Trophoblast cell (in vitro differentiated cells and primary cell): ENCODE results near the gene AFF4.

Experiments used
- DNase-seq, 2 donors: peaks; one replicate each; pipeline ENCODE4 v3.0.0-alpha.2; 2016
- H2AFZ ChIP-seq: 2 replicates; pipeline ENCODE4 v1.6.1; 2013; ENCODE audit warnings: low read length, moderate library complexity, mild to moderate bottlenecking; ENCODE audit not compliant: insufficient read depth, poor library complexity
- H2AK5ac ChIP-seq: 2 replicates; pipeline ENCODE4 v1.6.1; 2013; ENCODE audit warnings: mild to moderate bottlenecking, low read length
- H2BK120ac ChIP-seq: 2 replicates; pipeline ENCODE4 v1.6.1; 2013; ENCODE audit warnings: low read length, mild to moderate bottlenecking, moderate library complexity; ENCODE audit not compliant: insufficient read depth, poor library complexity
- H2BK12ac ChIP-seq: 2 replicates; pipeline ENCODE4 v1.6.1; 2013; ENCODE audit warnings: mild to moderate bottlenecking, low read length, moderate library complexity
- H2BK5ac ChIP-seq: 2 replicates; pipeline ENCODE4 v1.6.1; 2013; ENCODE audit warnings: low read length, low read depth, moderate library complexity, mild to moderate bottlenecking; ENCODE audit not compliant: poor library complexity
- H3K14ac ChIP-seq: 2 replicates; pipeline ENCODE4 v1.6.1; 2013; ENCODE audit warnings: mild to moderate bottlenecking, low read length
- H3K18ac ChIP-seq: 2 replicates; pipeline ENCODE4 v1.6.1; 2013; ENCODE audit warnings: mild to moderate bottlenecking, low read length
- H3K23ac ChIP-seq: 2 replicates; pipeline ENCODE4 v1.6.1; 2013; ENCODE audit warnings: low read length
- H3K27ac ChIP-seq: 2 replicates; pipeline ENCODE4 v1.5.1; 2013; ENCODE audit warnings: low read depth, mild to moderate bottlenecking, inconsistent platforms, low read length, moderate library complexity
- H3K27me3 ChIP-seq: 2 replicates; pipeline ENCODE4 v1.6.1; 2013; ENCODE audit warnings: inconsistent platforms, mild to moderate bottlenecking, low read length, moderate library complexity; ENCODE audit not compliant: insufficient read depth
- H3K36me3 ChIP-seq, 2 experiments: 1 replicate in 1 of 2; 2 replicates in 1 of 2; pipeline ENCODE4 v1.6.1; 2013; ENCODE audit warnings: low read length in 2 of 2, mild to moderate bottlenecking in 2 of 2, moderate library complexity in 1 of 2; ENCODE audit not compliant: insufficient read depth in 2 of 2, control insufficient read depth in 1 of 2
- H3K4ac ChIP-seq: 2 replicates; pipeline ENCODE4 v1.6.1; 2013; ENCODE audit warnings: low read depth, mild to moderate bottlenecking, low read length, moderate library complexity
- H3K4me1 ChIP-seq, 2 experiments: 1 replicate in 1 of 2; 2 replicates in 1 of 2; pipeline ENCODE4 v1.6.1; 2013; ENCODE audit warnings: low read length in 2 of 2, mild to moderate bottlenecking in 2 of 2, moderate library complexity in 1 of 2; ENCODE audit not compliant: insufficient read depth in 2 of 2, control insufficient read depth in 1 of 2
- H3K4me2 ChIP-seq: 2 replicates; pipeline ENCODE4 v1.6.1; 2013; ENCODE audit warnings: inconsistent platforms, mild to moderate bottlenecking, low read length, moderate library complexity
- H3K4me3 ChIP-seq: 2 replicates; pipeline ENCODE4 v1.5.1; 2013; ENCODE audit warnings: mild to moderate bottlenecking, low read depth, low read length, inconsistent platforms
- H3K79me1 ChIP-seq: one replicate; pipeline ENCODE4 v1.6.1; 2013; ENCODE audit warnings: low read length
- H3K79me2 ChIP-seq: 2 replicates; pipeline ENCODE4 v1.6.1; 2013; ENCODE audit warnings: low read length, mild to moderate bottlenecking; ENCODE audit not compliant: control insufficient read depth, insufficient read depth, poor library complexity
- H3K9ac ChIP-seq: 2 replicates; pipeline ENCODE4 v1.6.1; 2013; ENCODE audit warnings: mild to moderate bottlenecking, low read length
- H3K9me3 ChIP-seq: 2 replicates; pipeline ENCODE4 v1.6.1; 2013; ENCODE audit warnings: low read depth, mild to moderate bottlenecking, control low read depth, inconsistent platforms, low read length; ENCODE audit not compliant: insufficient read depth
- H4K12ac ChIP-seq: 2 replicates; pipeline ENCODE4 v1.6.1; 2013; ENCODE audit warnings: low read depth, mild to moderate bottlenecking, low read length, moderate library complexity
- H4K8ac ChIP-seq: 2 replicates; pipeline ENCODE4 v1.6.1; 2013; ENCODE audit warnings: low read depth, mild to moderate bottlenecking, low read length, moderate library complexity
- H4K91ac ChIP-seq: one replicate; pipeline ENCODE4 v1.6.1; 2013; ENCODE audit warnings: low read depth, mild to moderate bottlenecking, low read length, moderate library complexity
- WGBS: extraction: QIAGEN DNeasy Blood & Tissue Kit; methylation state at CpG from one replicate; pipeline ENCODE4 v1.1.7; 2013; ENCODE audit warnings: missing lambda C conversion rate; ENCODE audit not compliant: insufficient read length, insufficient coverage; ENCODE audit errors: extremely low coverage; 5-methylcytosine and 5-hydroxymethylcytosine counted together

AFF4 gene

DNA sequence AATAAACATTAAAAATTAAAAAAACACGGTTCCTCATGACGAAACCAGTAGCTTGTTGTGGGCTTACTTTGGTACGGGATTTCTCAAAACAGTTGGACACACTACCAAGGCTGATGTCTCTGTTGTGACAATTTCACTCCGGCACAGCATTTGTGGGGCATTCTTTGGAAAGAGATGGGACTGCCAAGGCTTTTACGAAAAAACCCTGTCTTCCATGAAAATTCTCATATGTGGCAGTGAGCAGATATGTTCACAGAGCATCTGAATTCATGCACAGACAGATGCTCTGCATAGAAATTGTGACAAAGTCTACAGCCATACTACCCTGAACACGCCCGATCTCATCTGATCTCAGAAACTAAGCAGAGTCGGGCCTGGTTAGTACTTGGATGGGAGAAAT is 115.2 kb downstream of the AFF4 start:
- Histone ChIP-seq H2AFZ (no peak overlapping the region), H3K27me3 (no peaks in the 10 kb centered on the region), H3K27ac (no peak overlapping the region), H3K14ac (no peak overlapping the region), H2BK5ac (no peak overlapping the region), H2AK5ac (no peak overlapping the region), H3K9ac (no peak overlapping the region), H3K4ac (no peak overlapping the region), H3K18ac (no peak overlapping the region), H4K8ac (no peak overlapping the region), H2BK12ac (no peak overlapping the region), H3K4me3 (no peak overlapping the region), H3K79me2 (no peaks in the 10 kb centered on the region), H3K4me1 (no peaks in the 10 kb centered on the region), H3K9me3 (no peaks in the 10 kb centered on the region), H3K4me2 (no peak overlapping the region), H2BK120ac (no peak overlapping the region), H4K91ac (no peak overlapping the region), H4K12ac (no peak overlapping the region), H3K36me3 (no peaks in the 10 kb centered on the region), H3K23ac (no peak overlapping the region), H3K79me1 (no peaks in the 10 kb centered on the region)
- DNase-seq: no peak
- WGBS: no CpG with 5 or more reads among the region's 8 CpGs

DNA sequence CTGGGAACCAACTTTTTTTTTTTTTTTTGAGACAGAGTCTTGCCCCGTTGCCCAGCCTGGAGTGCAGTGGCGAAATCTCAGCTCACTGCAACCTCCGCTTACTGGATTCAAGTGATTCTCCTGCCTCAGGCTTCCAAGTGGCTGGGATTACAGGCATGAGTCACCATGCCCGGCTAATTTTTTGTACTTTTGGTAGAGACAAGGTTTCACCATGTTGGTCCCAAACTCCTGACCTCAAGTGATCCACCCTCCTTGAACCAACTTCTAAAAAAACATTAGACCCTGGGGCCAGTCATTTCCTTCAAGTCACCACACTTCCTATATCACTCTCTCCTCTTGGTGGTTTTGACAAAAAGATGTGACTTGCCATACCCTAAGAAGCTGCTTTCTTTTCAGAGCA is 122.1 kb downstream of the AFF4 start:
- H3K4me1 ChIP-seq: peaks cover 0 to 5% of the 10 kb centered on the region in 2 experiments
- no peaks in the 10 kb centered on the region for H3K27me3 ChIP-seq

DNA sequence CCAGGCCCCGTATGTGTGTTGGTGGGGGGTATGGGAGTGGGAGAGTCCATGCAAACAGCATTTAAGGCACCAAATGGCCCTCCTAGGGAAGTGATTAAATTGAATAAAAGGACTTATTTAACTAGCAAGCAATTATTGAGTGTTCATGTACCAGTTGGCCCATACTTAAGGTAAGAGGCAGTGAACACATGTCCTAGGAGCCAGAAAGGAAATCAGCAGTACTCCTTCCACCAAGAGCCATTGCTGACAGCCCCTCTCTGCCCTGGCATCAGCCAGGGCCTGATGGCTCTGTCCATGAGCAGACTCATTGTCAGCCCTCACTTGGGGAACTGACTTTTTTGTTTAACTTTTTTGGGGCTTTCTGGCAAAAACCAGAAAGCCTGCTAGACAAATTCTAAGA is 122.5 kb downstream of the AFF4 start:
- no peaks in the 10 kb centered on the region for H3K36me3 ChIP-seq
- WGBS: no CpG with 5 or more reads among the region's 1 CpG

More for the DNA sequence above, 122.1 kb downstream of the AFF4 start:
- H3K9ac ChIP-seq: no peak overlapping the region
- no peak overlapping the region for H2BK120ac ChIP-seq
- no peak overlapping the region for H3K27ac ChIP-seq
- H3K36me3 ChIP-seq: no peaks in the 10 kb centered on the region
- no peaks in the 10 kb centered on the region for H3K79me1 ChIP-seq
- H3K23ac ChIP-seq: no peak overlapping the region
- no peak overlapping the region for H3K14ac ChIP-seq
- no peak overlapping the region for H4K91ac ChIP-seq
- no peak overlapping the region for H4K8ac ChIP-seq
- no peak overlapping the region for H2AFZ ChIP-seq
- no peak overlapping the region for H4K12ac ChIP-seq
- H2BK5ac ChIP-seq: no peak overlapping the region
- H2AK5ac ChIP-seq: no peak overlapping the region
- no peak overlapping the region for H3K4me3 ChIP-seq
- peak; percentile 63 to 68 for DNase-seq
- no peak overlapping the region for H2BK12ac ChIP-seq
- WGBS: no CpG with 5 or more reads among the region's 4 CpGs
- no peak overlapping the region for H3K4me2 ChIP-seq
- no peaks in the 10 kb centered on the region for H3K79me2 ChIP-seq
- no peak overlapping the region for H3K4ac ChIP-seq
- H3K18ac ChIP-seq: no peak overlapping the region
- H3K9me3 ChIP-seq: no peaks in the 10 kb centered on the region

DNA sequence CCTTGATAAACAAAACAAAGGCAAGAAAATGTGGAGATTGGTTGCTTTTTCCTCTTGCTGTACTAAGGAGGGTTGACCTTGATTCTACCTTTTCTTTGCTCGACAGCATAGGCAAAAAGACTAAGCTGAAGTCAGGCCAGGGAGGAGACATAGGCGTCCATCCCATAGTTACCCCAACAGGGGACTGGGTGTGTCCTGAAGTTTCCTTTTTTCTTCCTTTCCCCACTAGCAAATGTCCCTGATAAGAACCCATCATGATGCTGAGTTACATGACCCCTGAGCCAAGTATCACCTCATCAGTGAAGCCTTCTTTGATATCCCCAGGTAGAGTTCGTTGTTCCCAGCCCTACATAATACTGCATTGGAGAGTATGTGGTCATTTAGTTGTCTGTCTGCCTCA is 123.1 kb downstream of the AFF4 start:
- H3K27me3 ChIP-seq: no peaks in the 10 kb centered on the region
- H2BK12ac ChIP-seq: no peak overlapping the region
- no peak overlapping the region for H4K12ac ChIP-seq
- no peak overlapping the region for H3K27ac ChIP-seq
- H3K4me1 ChIP-seq: peaks cover 0 to 5% of the 10 kb centered on the region in 2 experiments
- no peak overlapping the region for H2BK5ac ChIP-seq
- no peaks in the 10 kb centered on the region for H3K9me3 ChIP-seq
- no peak overlapping the region for H4K91ac ChIP-seq
- no peak overlapping the region for H3K9ac ChIP-seq
- H3K23ac ChIP-seq: no peak overlapping the region
- H2AK5ac ChIP-seq: no peak overlapping the region
- no peak overlapping the region for H3K14ac ChIP-seq
- no peak overlapping the region for H3K4me3 ChIP-seq
- H2AFZ ChIP-seq: no peak overlapping the region
- H3K79me1 ChIP-seq: no peaks in the 10 kb centered on the region
- no peaks in the 10 kb centered on the region for H3K36me3 ChIP-seq
- no peaks in the 10 kb centered on the region for H3K79me2 ChIP-seq
- no peak overlapping the region for H2BK120ac ChIP-seq
- no peak overlapping the region for H3K4ac ChIP-seq
- no peak overlapping the region for H4K8ac ChIP-seq
- H3K4me2 ChIP-seq: no peak overlapping the region
- WGBS: no CpG with 5 or more reads among the region's 3 CpGs
- H3K18ac ChIP-seq: no peak overlapping the region
- DNase-seq: no peak

More for the DNA sequence above, 122.5 kb downstream of the AFF4 start:
- Histone ChIP-seq H3K27me3 (no peaks in the 10 kb centered on the region), H3K18ac (no peak overlapping the region), H3K9ac (no peak overlapping the region), H4K12ac (no peak overlapping the region), H2BK12ac (no peak overlapping the region), H3K4me2 (no peak overlapping the region), H3K4me1 (peaks cover 0 to 5% of the 10 kb centered on the region in 2 experiments), H3K9me3 (no peaks in the 10 kb centered on the region), H3K27ac (no peak overlapping the region), H3K79me2 (no peaks in the 10 kb centered on the region), H3K4me3 (no peak overlapping the region), H4K8ac (no peak overlapping the region), H2AFZ (no peak overlapping the region), H3K4ac (no peak overlapping the region), H4K91ac (no peak overlapping the region), H2BK120ac (no peak overlapping the region), H3K79me1 (no peaks in the 10 kb centered on the region), H2AK5ac (no peak overlapping the region), H2BK5ac (no peak overlapping the region), H3K23ac (no peak overlapping the region), H3K14ac (no peak overlapping the region)
- no peak for DNase-seq
